MM.1S (cell line): Measurements from ENCODE around the gene WNK1.

ENCODE experiments used
- DNase-seq: peaks from one replicate; pipeline ENCODE4 v3.0.0-alpha.2; 2015
- H2AFZ ChIP-seq: fragments of 300-600 bp; sonication (generic); 2 replicates; pipeline ENCODE4 v1.6.0; 2016; ENCODE audit warnings: antibody characterized with exemption, low read length
- H3F3A ChIP-seq: fragments of 300-600 bp; sonication (generic); 2 replicates; pipeline ENCODE4 v1.6.1; 2016; ENCODE audit warnings: mild to moderate bottlenecking, antibody characterized with exemption, low read length, moderate library complexity, mixed read lengths; ENCODE audit not compliant: insufficient read depth
- H3K27ac ChIP-seq: fragments of 300-600 bp; sonication (generic); 2 replicates; pipeline ENCODE4 v1.5.1; 2016; ENCODE audit warnings: mild to moderate bottlenecking, low read length
- H3K27me3 ChIP-seq: fragments of 300-600 bp; sonication (generic); replicated peaks from 2 replicates; pipeline ENCODE4 v1.6.0; 2016; ENCODE audit warnings: low read length; ENCODE audit not compliant: insufficient read depth
- H3K36me3 ChIP-seq: fragments of 300-600 bp; sonication (generic); replicated peaks from 2 replicates; pipeline ENCODE4 v1.6.1; 2016; ENCODE audit warnings: mild to moderate bottlenecking, low read length, mixed read lengths; ENCODE audit not compliant: insufficient read depth
- H3K4me1 ChIP-seq: fragments of 300-600 bp; sonication (generic); 2 replicates; pipeline ENCODE4 v1.6.1; 2016; ENCODE audit warnings: low read length, mixed read lengths
- H3K4me2 ChIP-seq: fragments of 300-600 bp; sonication (generic); 2 replicates; pipeline ENCODE4 v1.6.0; 2016; ENCODE audit warnings: low read depth, low read length
- H3K4me3 ChIP-seq: fragments of 300-600 bp; sonication (generic); 2 replicates; pipeline ENCODE4 v1.5.1; 2016; ENCODE audit warnings: low read length, mixed read lengths
- H3K79me2 ChIP-seq: fragments of 300-600 bp; sonication (generic); 2 replicates; pipeline ENCODE4 v1.6.1; 2016; ENCODE audit warnings: mixed run types, low read length, mixed read lengths
- H3K9ac ChIP-seq: fragments of 300-600 bp; sonication (generic); 2 replicates; pipeline ENCODE4 v1.6.1; 2016; ENCODE audit warnings: low read length, mixed read lengths
- H3K9me2 ChIP-seq: fragments of 300-600 bp; sonication (generic); replicated peaks from 2 replicates; pipeline ENCODE4 v1.6.1; 2016; ENCODE audit warnings: mild to moderate bottlenecking, low read length, mixed read lengths; ENCODE audit not compliant: insufficient read depth
- H3K9me3 ChIP-seq: fragments of 300-600 bp; sonication (generic); replicated peaks from 2 replicates; pipeline ENCODE4 v1.6.1; 2016; ENCODE audit warnings: mild to moderate bottlenecking, low read length, mixed read lengths; ENCODE audit not compliant: insufficient read depth
- H4K20me1 ChIP-seq: fragments of 300-600 bp; sonication (generic); 2 replicates; pipeline ENCODE4 v1.6.1; 2016; ENCODE audit warnings: mild to moderate bottlenecking, low read length, moderate library complexity, mixed read lengths; ENCODE audit not compliant: insufficient read depth
- EZH2 ChIP-seq: fragments of 300-600 bp; sonication (generic); optimal IDR thresholded peaks from 2 replicates; pipeline ENCODE3; 2017; ENCODE audit warnings: low read depth, mild to moderate bottlenecking, antibody characterized with exemption, low read length, mixed read lengths
- EZH2phosphoT487 ChIP-seq: fragments of 300-600 bp; sonication (generic); IDR thresholded peaks from 2 replicates; pipeline ENCODE4 v1.6.1; 2018; ENCODE audit warnings: antibody characterized with exemption, low read length
- TF ChIP-seq, protein P1 (sequence below): fragments of 300-600 bp; sonication (generic); IDR thresholded peaks from 2 replicates; pipeline ENCODE4 v1.5.1; 2016; ENCODE audit warnings: antibody characterized with exemption, low read length, mixed read lengths

Gene WNK1

DNA sequence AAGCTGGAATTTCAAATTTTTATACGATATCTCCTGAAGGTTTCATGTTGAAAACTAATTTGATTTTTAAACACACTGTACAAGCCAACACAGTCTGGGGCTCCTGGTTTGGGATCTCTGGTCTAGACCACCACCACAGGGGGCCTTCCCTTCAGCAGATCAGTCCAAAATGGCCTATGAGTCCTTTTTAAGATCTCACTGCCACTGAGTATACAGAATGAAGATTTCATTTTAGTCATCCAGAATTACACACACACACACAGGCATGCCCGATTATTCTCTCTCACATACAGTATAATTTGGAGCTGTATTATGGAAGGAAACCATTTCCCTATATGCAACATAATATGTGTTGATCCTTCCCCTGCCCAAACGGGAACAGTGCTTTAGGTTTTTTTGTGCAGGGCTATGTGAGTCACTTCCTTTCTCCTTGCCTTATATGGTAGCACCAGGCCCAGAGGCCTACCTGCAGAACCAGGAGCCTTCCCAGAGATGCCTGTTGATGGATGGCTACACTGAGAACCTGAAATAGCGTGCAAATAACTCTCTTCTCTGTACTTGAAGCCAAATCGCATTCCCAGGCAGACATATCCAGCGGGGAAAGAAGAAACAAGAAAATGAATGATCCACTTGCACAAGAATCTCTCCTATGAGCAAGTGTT, 28.1 kb upstream of the WNK1 start:
- H3K36me3 ChIP-seq: no peaks in the 10 kb centered on the region
- no peaks in the 10 kb centered on the region for H3K79me2 ChIP-seq
- H3K4me3 ChIP-seq: no peak overlapping the region
- TF ChIP-seq, protein P1, sequence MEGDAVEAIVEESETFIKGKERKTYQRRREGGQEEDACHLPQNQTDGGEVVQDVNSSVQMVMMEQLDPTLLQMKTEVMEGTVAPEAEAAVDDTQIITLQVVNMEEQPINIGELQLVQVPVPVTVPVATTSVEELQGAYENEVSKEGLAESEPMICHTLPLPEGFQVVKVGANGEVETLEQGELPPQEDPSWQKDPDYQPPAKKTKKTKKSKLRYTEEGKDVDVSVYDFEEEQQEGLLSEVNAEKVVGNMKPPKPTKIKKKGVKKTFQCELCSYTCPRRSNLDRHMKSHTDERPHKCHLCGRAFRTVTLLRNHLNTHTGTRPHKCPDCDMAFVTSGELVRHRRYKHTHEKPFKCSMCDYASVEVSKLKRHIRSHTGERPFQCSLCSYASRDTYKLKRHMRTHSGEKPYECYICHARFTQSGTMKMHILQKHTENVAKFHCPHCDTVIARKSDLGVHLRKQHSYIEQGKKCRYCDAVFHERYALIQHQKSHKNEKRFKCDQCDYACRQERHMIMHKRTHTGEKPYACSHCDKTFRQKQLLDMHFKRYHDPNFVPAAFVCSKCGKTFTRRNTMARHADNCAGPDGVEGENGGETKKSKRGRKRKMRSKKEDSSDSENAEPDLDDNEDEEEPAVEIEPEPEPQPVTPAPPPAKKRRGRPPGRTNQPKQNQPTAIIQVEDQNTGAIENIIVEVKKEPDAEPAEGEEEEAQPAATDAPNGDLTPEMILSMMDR: no peak
- no peak for TF ChIP-seq EZH2
- TF ChIP-seq EZH2phosphoT487: no peak
- DNase-seq: no peak
- H3K9ac ChIP-seq: no peak overlapping the region
- no peaks in the 10 kb centered on the region for H3K9me3 ChIP-seq
- 0 out of 2 replicates have a peak overlapping the region, but pooled peaks have one; percentile 8 for H3K4me2 ChIP-seq
- H4K20me1 ChIP-seq: no peaks in the 10 kb centered on the region
- H3F3A ChIP-seq: no peaks in the 10 kb centered on the region
- H2AFZ ChIP-seq: peak overlapping the region; percentile 67
- H3K27me3 ChIP-seq: no peaks in the 10 kb centered on the region
- no peaks in the 10 kb centered on the region for H3K9me2 ChIP-seq
- H3K4me1 ChIP-seq: peaks cover 7% of the 10 kb centered on the region
- H3K27ac ChIP-seq: no peak overlapping the region

- H2AFZ ChIP-seq: no peak overlapping the region
- no peak overlapping the region for H3K4me3 ChIP-seq
- no peak for DNase-seq
- H3K79me2 ChIP-seq: no peaks in the 10 kb centered on the region
- H3K36me3 ChIP-seq: no peaks in the 10 kb centered on the region
- no peaks in the 10 kb centered on the region for H3F3A ChIP-seq
- no peak overlapping the region for H3K27ac ChIP-seq
- H3K9ac ChIP-seq: no peak overlapping the region
- H3K27me3 ChIP-seq: no peaks in the 10 kb centered on the region
- no peaks in the 10 kb centered on the region for H3K9me2 ChIP-seq
- no peak overlapping the region for H3K4me2 ChIP-seq
- peaks cover 7% of the 10 kb centered on the region for H3K4me1 ChIP-seq
- H4K20me1 ChIP-seq: no peaks in the 10 kb centered on the region
- H3K9me3 ChIP-seq: no peaks in the 10 kb centered on the region
- TF ChIP-seq, protein P1: no peak
- TF ChIP-seq EZH2phosphoT487: no peak
- no peak for TF ChIP-seq EZH2
These were observed 27.3 kb upstream of the WNK1 start for GRCh38 chr12:725076-725475.

GRCh38 chr12:726281-727140, 25.9 kb upstream of the WNK1 start:
- H3K9me3 ChIP-seq: no peaks in the 10 kb centered on the region
- H3K9ac ChIP-seq: no peak overlapping the region
- no peak for DNase-seq
- H3K79me2 ChIP-seq: no peaks in the 10 kb centered on the region
- H3K9me2 ChIP-seq: no peaks in the 10 kb centered on the region
- H3K4me2 ChIP-seq: no peak overlapping the region
- TF ChIP-seq EZH2phosphoT487: no peak
- TF ChIP-seq EZH2: no peak
- TF ChIP-seq, protein P1: no peak
- no peaks in the 10 kb centered on the region for H4K20me1 ChIP-seq
- no peak overlapping the region for H3K4me3 ChIP-seq
- no peak overlapping the region for H2AFZ ChIP-seq
- H3K36me3 ChIP-seq: no peaks in the 10 kb centered on the region
- H3K4me1 ChIP-seq: peaks cover 7% of the 10 kb centered on the region
- no peaks in the 10 kb centered on the region for H3F3A ChIP-seq
- no peak overlapping the region for H3K27ac ChIP-seq
- H3K27me3 ChIP-seq: no peaks in the 10 kb centered on the region
